SKM-1 treated with dmso at 0.1 percent for 144 hours (cell line): ENCODE data around the gene ARHGAP26.

Experiments used
- DNase-seq: peaks from one replicate; lab custom pipeline; 2025; ENCODE audit not compliant: unreplicated experiment; lab: John Stamatoyannopoulos, UW

Gene ARHGAP26

DNA sequence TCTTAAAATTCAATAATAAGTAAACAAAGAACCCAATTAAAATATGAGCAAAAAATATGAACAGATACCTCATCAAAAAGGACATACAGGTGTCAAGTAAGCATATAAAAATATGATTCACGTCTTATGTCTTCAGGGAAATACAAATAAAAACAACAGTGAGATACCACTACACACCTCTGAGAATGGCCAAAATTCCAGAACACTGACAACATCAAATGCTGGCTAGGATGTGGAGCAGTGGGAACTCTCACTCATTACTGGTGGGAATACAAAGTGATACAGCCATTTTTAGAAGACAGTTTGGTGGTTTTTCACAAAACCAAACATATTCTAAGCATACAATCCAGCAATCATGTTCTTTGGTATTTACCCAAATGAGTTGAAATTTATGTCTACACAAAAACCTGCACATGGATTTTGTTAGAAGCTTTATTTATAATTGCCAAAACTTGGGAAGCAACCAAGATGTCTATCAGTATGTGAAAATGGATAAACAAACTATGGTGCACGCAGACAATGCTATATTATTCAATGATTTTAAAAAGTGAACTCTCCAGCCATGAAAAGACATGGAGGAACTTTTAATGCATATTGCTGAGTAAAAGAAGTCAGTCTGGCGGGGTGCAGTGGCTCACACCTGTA lies 381.0 kb downstream of the ARHGAP26 start:
- DNase-seq, result no peak

GRCh38 chr5:143152445-143152844 lies 382.3 kb downstream of the ARHGAP26 start:
- no peak for DNase-seq

GRCh38 chr5:143153332-143154119 lies 383.3 kb downstream of the ARHGAP26 start:
- DNase-seq, result no peak

- no peak for DNase-seq
Observed at GRCh38 chr5:143154510-143155370, 384.6 kb downstream of the ARHGAP26 start.

DNA sequence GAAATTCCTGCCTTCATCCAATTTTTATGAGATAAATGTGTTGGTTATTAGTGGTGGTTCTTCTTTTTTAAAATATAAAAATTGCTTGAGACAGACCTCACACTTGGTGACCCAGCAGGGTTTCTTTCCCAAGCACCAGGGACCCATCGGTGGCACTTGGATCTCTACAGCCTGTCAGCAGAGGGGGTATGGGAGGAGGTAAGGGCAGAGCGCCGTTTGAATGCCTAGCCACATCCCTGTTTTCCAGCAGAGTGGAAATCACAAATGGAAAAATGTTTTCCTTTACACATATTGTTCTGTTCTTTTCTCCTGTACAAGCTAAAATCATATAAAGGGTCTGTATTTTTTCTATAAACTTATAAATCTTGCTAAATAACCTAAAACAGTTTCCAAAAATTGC lies 385.3 kb downstream of the ARHGAP26 start:
- no peak for DNase-seq

- no peak for DNase-seq
Observed at GRCh38 chr5:143156086-143156485, 385.9 kb downstream of the ARHGAP26 start.

DNA sequence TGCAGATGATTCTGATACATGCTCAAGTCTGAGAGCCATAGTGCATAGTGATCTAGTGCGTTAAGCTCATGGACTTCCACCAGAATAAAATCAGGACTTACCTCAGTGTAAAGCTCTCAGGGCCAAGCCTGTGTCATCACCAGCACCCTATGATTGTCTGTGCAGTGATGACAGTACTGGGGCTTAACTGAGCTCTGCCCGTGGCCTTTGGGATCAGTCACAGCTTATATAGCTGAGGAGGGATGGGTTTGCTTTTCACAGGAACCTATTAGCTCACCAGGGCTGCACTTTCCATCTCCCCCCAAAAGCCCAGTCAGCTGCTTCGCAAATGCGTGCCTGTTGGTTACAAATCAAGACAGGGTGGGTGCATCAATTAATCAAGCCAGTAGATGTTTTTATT lies 386.4 kb downstream of the ARHGAP26 start:
- DNase-seq, result no peak

DNA sequence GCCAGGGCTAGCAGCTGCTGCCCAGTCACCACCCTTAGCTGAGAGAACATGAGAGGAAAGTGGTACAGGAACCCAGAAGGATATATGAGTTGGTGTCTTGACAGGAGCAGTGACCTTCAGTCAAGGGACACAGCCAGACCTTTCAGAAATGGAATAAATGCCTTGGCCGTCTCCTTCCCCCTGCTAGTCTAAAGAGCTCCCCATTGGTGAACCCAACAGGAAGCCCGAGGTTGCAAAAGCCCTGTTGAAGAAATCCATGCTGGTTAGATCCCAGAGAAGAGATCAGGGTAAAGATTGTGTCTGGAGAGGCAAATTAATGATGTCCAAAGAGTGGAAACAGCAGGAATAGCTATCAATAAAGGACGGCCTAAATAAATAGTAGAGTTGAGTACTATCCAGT lies 388.9 kb downstream of the ARHGAP26 start:
- peak; percentile 4 for DNase-seq

- peak; percentile 45 for DNase-seq
Observed at GRCh38 chr5:143161885-143162540, 391.8 kb downstream of the ARHGAP26 start.

GRCh38 chr5:143162810-143163209 lies 392.6 kb downstream of the ARHGAP26 start:
- DNase-seq, result no peak

GRCh38 chr5:143164557-143164956 lies 394.4 kb downstream of the ARHGAP26 start:
- DNase-seq, result no peak

DNA sequence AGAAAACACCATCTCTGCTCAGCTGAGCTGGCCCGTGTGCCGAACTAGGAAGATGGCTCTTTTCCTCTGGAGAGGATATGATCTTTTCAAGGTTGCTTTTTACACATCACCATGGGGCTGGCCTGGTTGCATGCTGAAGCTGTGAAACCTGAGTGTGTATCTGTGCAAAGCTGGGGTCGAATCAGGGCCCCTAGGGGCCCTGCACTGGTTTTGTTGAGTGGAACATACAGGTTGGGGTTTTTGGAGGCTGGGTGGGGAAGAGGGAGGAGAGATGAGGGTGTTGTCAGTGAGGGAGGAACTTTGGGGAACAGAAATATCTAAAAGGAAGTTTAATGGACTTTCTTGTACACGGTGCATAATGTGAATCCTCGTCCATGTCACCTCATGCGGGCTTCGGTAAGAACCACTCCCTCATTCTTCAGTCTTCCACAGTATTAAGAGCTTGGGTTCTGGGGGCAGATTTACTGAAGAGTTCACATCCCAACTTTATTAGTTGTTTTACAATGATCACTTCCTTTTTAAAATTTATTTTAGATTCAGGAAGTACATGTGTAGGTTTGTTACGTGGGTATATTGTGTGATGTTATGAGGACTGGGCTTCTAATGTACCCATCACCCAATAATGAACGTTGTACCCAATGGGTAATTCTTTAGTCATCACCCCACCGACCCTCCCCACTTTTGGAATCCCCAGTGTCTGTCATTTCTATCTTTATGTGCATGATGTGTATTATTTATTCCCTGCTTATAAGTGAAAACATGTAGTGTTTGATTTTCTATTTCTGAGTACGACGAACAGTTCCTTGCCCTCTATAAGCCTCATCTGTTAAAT lies 395.1 kb downstream of the ARHGAP26 start:
- DNase-seq, result no peak

DNA sequence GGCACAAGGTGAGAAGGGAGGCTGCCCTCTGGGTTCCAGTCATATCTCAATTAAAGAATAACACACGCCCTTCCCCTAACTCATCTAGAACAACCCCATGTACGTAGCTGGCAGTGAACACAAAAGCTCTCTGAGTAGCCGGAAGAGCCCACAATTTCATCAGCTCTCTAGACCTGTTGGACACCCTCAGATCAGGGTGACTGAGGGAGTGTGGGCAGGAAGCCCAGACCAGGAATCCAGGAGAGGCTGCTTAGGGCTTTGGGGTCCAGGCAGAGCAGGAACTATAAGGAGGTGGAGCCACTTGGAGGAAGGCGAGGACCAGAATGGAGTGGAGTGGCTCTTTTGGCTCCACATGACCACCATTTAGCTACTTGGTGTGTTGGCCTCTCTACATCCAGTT lies 395.9 kb downstream of the ARHGAP26 start:
- no peak for DNase-seq

- no peak for DNase-seq
Observed at GRCh38 chr5:143166661-143167420, 396.7 kb downstream of the ARHGAP26 start.

DNA sequence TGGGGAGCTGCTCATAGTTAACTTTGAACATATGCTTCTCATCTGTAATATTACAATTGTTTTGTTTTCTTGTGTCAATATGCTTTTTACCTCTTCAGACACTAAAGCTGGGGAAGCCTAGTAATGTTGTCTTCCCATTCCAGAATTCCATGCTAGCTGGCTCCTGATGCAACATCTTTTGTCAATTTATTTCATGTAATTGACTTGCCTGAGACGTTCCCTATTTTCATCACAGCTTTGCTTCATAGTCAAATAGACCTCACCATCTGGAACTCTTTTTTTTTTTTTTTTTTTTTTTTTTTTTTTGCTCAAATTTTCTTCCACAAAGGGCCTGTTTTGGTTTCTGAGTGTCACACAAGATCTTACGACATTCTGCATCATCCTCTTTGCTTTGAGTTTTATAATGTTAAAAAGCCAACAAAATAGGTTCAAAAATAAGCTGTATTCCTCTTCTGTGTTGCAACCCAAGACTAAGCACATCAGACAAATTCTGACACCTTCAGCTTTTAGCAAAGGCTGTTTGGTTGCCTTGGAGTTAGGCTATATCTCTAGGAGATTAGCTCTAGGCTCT lies 398.1 kb downstream of the ARHGAP26 start:
- DNase-seq, result no peak

DNA sequence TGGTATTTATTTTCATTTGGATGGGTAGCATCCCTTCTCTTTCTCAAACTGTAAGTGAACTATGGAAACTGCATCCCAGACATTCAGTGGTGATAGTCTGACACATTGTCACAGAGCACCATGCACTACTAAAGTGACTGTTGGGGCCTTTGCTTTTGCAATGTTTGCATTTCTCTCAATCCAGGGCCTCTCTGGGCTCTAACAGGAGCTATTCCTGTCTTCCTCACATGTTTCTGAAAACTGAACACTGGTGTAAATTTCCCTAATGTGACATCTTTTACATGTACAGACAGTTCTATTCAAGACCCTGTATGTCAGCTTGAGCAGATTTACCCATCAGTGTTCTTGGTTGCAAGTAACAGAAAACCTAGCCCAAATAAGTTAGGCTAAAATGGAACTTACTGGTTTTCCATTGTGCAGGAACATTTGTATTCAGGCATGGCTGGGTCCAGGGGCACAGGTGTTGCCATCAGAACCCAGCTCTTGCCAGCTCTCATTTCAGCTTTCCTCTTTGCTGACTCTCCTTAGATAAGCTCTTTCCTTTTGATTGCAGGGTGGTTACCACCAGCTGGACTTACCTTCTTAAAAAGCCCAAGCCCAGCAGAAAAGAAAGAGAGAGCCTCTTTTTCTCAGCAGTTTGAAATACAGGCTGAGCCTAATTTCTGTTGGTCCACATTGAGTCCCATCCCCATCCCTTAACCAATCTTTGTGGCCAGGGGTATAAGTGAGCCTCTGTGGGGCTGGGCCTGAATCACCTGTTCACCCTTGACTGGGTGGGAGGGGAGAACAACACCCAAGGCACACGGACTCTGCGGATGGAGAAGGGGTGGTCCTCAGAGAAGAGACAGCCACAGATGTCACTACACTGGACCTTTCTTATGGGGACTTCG lies 399.0 kb downstream of the ARHGAP26 start:
- no peak for DNase-seq

- DNase-seq, result no peak
Observed at GRCh38 chr5:143170104-143170503, 399.9 kb downstream of the ARHGAP26 start.

DNA sequence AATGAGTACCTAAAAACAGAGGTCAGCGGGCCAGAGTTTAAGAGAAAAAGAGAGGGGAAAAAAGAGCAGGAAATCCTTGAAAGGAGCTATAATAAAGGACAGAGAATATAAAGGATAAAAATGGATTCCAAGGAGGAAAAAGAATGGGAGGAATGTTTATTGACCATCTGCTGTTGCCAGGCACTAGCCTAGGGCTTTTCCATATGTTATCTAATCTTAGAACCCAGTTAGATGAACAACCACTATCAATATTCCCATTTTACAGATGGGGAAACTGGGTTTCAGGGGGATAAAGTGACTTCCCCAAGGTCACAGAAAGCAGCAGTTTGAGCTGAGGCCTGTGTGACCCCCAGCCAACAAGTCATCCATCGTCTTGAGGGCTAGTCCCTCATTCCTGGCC lies 400.8 kb downstream of the ARHGAP26 start:
- no peak for DNase-seq
